NCI-H1436 (cell line): ENCODE measurements around the gene HOXB9.

ENCODE experiments used
- DNase-seq: peaks from one replicate; lab custom pipeline; 2025; lab: John Stamatoyannopoulos, UW

Gene HOXB9

GRCh38 chr17:48626245-48627117 lies at the start of gene HOXB9:
Gene HOXB9, minus strand, starts transcription at chr17:48626358. Its CDS starts 89 bp downstream, at chr17:48626269.
- no peak for DNase-seq

- DNase-seq, result no peak
These were observed 46.2 kb upstream of the HOXB9 start for GRCh38 chr17:48672340-48672739.

- DNase-seq, result peak; percentile 50
These were observed 45.6 kb upstream of the HOXB9 start for GRCh38 chr17:48671697-48672171.

GRCh38 chr17:48663134-48663924 lies 37.2 kb upstream of the HOXB9 start:
- DNase-seq, result no peak

GRCh38 chr17:48655913-48656312 lies 29.8 kb upstream of the HOXB9 start:
- no peak for DNase-seq

DNA sequence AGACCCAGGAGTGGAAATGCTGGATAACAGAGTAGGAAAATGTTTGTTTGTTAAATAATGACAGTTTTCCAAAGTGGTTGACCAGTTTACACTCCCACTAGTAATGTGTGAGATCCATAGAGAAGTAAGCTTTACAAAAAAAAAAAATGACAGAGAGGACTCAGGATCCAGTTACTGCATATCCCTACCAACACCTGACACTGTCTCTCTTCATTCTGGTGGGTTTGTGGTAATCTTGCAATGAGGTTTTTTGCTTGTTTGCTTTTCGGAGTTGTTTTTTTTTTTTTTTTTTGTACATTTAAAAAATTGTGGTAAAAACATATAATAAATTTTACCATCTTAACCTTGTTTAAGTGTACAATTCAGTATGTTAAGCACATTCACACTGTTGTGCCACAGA lies 23.6 kb upstream of the HOXB9 start:
- no peak for DNase-seq

GRCh38 chr17:48647963-48648245 lies 21.7 kb upstream of the HOXB9 start:
- no peak for DNase-seq

DNA sequence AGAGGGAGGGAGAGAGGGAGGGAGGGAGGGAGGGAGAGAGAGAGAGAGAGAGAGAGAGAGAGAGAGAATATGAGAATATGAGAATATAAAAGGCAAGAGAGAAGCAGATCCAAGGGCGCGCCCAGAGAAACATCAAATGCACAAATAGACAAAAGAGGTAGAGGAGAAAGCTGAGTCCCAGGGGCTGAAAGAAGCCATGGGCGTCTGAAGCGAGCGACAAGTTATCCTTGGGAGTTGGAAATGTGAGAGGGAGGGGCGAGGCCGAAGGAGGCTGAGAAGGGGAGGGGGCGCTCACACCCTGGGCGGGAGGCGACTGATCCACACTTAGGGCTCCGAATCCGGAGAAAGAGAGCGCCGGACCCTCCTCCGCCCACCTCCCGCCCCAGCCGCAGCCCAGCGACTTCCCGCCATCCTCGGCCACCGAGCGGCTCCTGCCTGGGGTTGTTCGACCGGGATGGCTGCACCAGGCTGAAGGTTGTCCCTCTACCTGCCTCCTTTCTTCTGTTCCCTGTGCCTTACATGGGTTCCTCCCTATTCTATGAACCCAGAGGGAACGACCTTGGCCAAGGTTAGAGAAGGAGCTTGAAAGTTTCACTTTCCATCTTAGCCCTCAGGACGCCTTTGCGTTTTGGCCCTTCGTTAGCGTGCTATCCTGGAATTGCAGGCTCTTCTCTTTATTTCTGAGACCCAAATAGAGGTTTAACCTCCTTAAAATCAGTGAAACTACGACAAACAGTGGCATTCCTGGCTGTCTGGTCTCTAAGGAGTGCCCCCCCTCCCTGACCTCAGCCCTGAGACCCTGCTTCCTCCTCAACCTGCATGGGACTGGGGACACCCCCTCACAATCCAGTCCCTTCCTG lies 21.2 kb upstream of the HOXB9 start:
- DNase-seq, result no peak

- DNase-seq, result no peak
These were observed 20.3 kb upstream of the HOXB9 start for GRCh38 chr17:48646183-48647102.

DNA sequence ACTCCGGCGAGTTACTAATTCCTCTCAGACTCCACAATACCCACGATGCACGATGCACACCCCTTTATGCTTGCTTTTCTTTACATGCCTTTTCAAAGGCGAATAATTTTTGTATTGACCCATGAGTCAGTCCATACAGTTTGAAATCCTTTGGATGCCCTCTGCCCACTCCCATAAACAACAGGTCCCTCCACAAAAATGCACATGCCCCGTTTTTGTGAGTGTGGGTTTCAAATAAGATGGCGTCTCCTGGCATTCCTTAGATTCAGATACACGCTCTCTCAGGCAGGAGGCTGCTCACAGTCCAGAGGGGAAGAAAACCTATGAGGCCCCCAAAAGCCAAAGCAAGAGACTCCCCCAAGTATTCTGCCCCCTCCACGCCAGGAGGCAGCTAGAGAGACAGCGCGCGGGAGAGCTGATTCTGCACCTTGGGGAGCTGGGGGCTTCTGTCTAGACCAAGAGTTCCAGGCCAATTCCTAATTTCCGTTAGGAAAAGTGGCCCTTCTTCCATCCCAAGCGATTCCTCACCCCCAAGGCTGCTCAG lies 19.6 kb upstream of the HOXB9 start:
- DNase-seq, result no peak

DNA sequence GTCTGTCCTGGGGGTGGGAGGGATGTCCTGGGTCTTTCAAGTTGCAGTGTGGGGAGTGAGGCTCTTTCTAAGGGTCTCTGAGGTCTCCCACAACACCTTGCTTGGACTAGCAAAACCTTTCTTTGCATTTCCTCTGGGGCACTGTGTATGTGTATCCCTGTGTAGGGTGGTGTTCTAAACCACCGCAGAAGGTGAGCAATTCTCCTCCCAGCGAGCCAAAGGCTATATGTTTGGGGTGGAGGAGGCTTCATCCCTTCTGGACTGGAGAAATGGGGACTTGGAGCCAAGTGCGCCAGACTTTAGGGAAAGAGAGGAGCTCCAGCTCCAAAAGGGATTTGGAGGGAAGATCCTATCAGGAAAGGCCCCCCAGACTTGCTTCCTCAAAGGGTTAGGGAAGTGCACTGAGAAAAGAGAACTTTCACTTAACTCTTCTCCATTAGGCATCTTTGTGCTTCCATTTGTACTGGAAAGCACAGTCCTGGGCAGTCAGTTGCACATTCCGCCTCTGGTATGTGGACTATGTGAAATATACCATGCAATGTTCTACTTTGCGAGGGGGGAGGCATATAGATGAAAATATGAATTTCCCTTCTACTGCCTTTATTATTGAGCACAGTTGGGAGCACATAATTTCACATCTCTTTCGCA lies 18.9 kb upstream of the HOXB9 start:
- no peak for DNase-seq

- no peak for DNase-seq
These were observed 18.0 kb upstream of the HOXB9 start for GRCh38 chr17:48644159-48644558.

GRCh38 chr17:48643697-48644012 lies 17.5 kb upstream of the HOXB9 start:
- no peak for DNase-seq

- DNase-seq, result no peak
These were observed 16.9 kb upstream of the HOXB9 start for GRCh38 chr17:48642843-48643696.

- no peak for DNase-seq
These were observed 16.1 kb upstream of the HOXB9 start for GRCh38 chr17:48642059-48642842.

DNA sequence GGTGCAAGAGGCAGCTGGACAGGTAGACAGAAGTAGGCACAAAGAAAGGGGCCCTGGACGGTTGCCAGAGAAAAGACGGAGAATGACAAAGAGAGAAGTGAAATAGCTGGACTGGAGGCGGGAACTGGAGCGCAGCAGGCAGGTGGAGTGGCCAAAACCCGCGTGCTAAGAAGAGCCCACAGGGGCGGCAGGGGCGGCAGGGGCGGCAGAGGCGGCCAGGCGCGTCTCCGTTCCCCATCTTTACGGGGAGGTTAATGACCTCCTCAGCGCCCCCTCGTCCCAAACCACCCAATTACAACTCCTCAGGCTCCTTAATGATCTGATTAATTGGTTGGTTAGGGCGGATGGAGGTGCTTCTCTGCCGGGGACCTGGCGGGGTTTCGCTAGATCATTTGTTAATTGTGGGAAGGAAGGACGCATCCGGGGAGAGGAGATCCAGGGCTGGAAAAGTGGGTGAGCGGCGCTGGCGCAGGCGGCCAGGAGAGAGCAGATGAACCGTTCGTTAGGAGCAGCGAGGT lies 15.4 kb upstream of the HOXB9 start:
- DNase-seq, result no peak

DNA sequence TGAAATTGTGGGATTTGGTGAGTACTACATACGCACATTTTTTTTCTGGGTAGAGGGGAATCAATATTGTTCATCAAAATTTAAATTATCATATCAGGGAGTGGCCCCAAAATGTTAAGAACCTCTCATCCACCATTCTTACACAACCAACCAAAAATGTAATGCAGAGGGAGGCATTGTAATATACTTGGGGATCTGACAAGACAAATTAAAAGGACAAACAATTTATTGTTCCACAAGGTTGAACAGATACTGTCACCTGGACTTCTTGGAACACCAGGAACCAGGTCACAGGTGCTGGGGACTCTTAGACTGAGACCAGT lies 14.7 kb upstream of the HOXB9 start:
- no peak for DNase-seq

DNA sequence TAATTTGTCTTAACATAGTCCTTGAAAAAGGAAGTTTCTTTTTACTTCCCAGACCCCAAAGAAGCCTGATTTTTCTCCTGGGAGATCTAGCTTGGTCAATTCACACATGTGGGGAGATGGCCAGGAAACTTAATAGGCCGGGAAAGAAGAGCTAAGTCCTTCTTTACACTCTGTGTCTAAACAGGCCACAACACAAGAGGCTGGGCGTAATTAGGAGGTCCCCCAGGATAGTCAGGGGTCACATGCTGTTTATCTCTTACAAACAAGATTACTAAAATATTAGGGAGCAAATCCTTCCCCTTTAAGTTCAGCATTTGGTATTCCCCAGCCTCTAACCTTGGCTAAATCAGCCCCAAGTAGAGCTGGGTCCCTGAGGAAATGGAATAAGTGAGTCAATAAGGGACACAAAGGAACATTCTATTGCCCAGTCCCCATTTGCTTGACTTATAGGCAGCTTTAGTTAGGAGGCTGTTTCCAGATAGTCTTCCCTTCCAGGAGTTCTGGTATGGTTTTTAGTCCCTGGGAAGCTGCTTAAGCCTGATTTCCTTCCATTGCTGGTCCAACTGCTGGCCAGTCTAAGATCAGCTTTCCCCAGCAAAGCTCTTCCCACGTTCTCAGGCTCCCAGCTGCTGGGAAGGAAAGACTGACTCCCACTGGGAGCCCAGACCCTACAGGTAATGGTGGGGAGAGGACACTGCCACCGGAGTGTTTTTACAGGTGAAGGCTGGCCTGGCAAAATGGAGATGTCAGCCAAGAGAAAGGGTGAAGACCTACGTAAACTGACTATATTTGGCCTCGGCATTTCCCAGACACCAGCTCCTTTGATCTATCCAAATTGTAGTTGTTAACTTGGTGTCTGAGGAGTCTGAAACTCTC lies 14.1 kb upstream of the HOXB9 start:
- no peak for DNase-seq
